SK-N-SH treated with all-trans-retinoic acid at 6 μM for 48 hours (cell line): ENCODE measurements around the gene MMD.
A peak's percentile ranks its signal among the peaks of the same experiment; 100 is the strongest.

Experiments
- ATAC-seq: fragments of 200-7000 bp; cut with Tn5 transposase; 3 replicates; pipeline ENCODE4 v1.9.1; 2020; ENCODE audit warnings: mild to moderate bottlenecking, moderate library complexity
- ARNTL ChIP-seq: fragments of 450-650 bp; formaldehyde crosslinking; IDR thresholded peaks from 2 replicates; pipeline ENCODE4 v1.5.0; 2020; ENCODE audit warnings: low read depth, mild to moderate bottlenecking, moderate library complexity, borderline replicate concordance
- BACH2 ChIP-seq: fragments of 250-450 bp; sonication (Bioruptor Pico); IDR thresholded peaks from 2 replicates; pipeline ENCODE4 v1.9.0; 2021; ENCODE audit warnings: mild to moderate bottlenecking, borderline replicate concordance
- CSDC2 ChIP-seq: fragments of 250-450 bp; sonication (Bioruptor Pico); IDR thresholded peaks from 2 replicates; pipeline ENCODE4 v1.5.0; 2020; ENCODE audit warnings: mild to moderate bottlenecking, moderate library complexity
- ESRRG ChIP-seq: fragments of 250-450 bp; sonication (Bioruptor Pico); IDR thresholded peaks from 2 replicates; pipeline ENCODE4 v1.6.1; 2021; ENCODE audit warnings: mild to moderate bottlenecking
- GLIS3 ChIP-seq: fragments of 250-450 bp; sonication (Bioruptor Pico); IDR thresholded peaks from 2 replicates; pipeline ENCODE4 v1.5.0; 2020; ENCODE audit warnings: mild to moderate bottlenecking, moderate library complexity
- ISL1 ChIP-seq: fragments of 250-450 bp; sonication (Bioruptor Pico); IDR thresholded peaks from 2 replicates; pipeline ENCODE4 v2.1.2; 2022; ENCODE audit warnings: mild to moderate bottlenecking, moderate library complexity
- OSR1 ChIP-seq: fragments of 250-450 bp; sonication (Bioruptor Pico); IDR thresholded peaks from 2 replicates; pipeline ENCODE4 v1.8.0; 2022; ENCODE audit warnings: moderate library complexity, mild to moderate bottlenecking, inconsistent platforms
- PPARA ChIP-seq: fragments of 250-450 bp; sonication (Bioruptor Pico); IDR thresholded peaks from 2 replicates; pipeline ENCODE4 v1.5.0; 2020; ENCODE audit warnings: mild to moderate bottlenecking, borderline replicate concordance
- RARB ChIP-seq: fragments of 250-450 bp; sonication (Bioruptor Pico); IDR thresholded peaks from 2 replicates; pipeline ENCODE4 v1.8.0; 2021; ENCODE audit warnings: mild to moderate bottlenecking, moderate library complexity
- SNAI2 ChIP-seq: fragments of 250-450 bp; sonication (Bioruptor Pico); IDR thresholded peaks from 2 replicates; pipeline ENCODE4 v1.5.0; 2020; ENCODE audit warnings: mild to moderate bottlenecking, moderate library complexity
- TCF4 ChIP-seq: fragments of 250-450 bp; sonication (Bioruptor Pico); IDR thresholded peaks from 2 replicates; pipeline ENCODE4 v1.8.0; 2021; ENCODE audit warnings: mild to moderate bottlenecking, moderate library complexity, borderline replicate concordance
- ZC3H10 ChIP-seq: fragments of 250-450 bp; sonication (Bioruptor Pico); IDR thresholded peaks from 2 replicates; pipeline ENCODE4 v1.5.1; 2021; ENCODE audit warnings: mild to moderate bottlenecking, moderate library complexity
- ZFP3 ChIP-seq: fragments of 250-450 bp; sonication (Bioruptor Pico); IDR thresholded peaks from 2 replicates; pipeline ENCODE4 v1.5.0; 2020; ENCODE audit warnings: mild to moderate bottlenecking, moderate library complexity
- ZFP30 ChIP-seq: fragments of 450-650 bp; formaldehyde crosslinking; IDR thresholded peaks from 2 replicates; pipeline ENCODE4 v1.5.0; 2022; ENCODE audit warnings: mild to moderate bottlenecking, moderate library complexity
- ZNF565 ChIP-seq: fragments of 450-650 bp; formaldehyde crosslinking; conservative IDR thresholded peaks from 2 replicates; pipeline ENCODE4 v1.5.0; 2020; ENCODE audit warnings: low read depth, mild to moderate bottlenecking, moderate library complexity
- ZNF70 ChIP-seq: fragments of 450-650 bp; formaldehyde crosslinking; IDR thresholded peaks from 2 replicates; pipeline ENCODE4 v1.5.0; 2020; ENCODE audit warnings: mild to moderate bottlenecking, moderate library complexity
- ZNF8 ChIP-seq: fragments of 450-650 bp; formaldehyde crosslinking; IDR thresholded peaks from 2 replicates; pipeline ENCODE4 v1.5.0; 2020; ENCODE audit warnings: mild to moderate bottlenecking, moderate library complexity
- TF ChIP-seq, protein P1 (sequence below): fragments of 250-450 bp; sonication (Bioruptor Pico); IDR thresholded peaks from 2 replicates; pipeline ENCODE4 v1.8.0; 2021; ENCODE audit warnings: low read depth, mild to moderate bottlenecking, moderate library complexity, borderline replicate concordance
- TF ChIP-seq, protein P2 (sequence below): fragments of 250-450 bp; sonication (Bioruptor Pico); IDR thresholded peaks from 2 replicates; pipeline ENCODE4 v1.8.0; 2020; ENCODE audit warnings: mild to moderate bottlenecking, moderate library complexity, borderline replicate concordance
- TF ChIP-seq, protein P3 (sequence below): fragments of 250-450 bp; sonication (Bioruptor Pico); IDR thresholded peaks from 2 replicates; pipeline ENCODE4 v1.5.1; 2021; ENCODE audit warnings: mild to moderate bottlenecking, moderate library complexity
- TF ChIP-seq, protein P4 (sequence below): fragments of 250-450 bp; sonication (Bioruptor Pico); IDR thresholded peaks from 2 replicates; pipeline ENCODE4 v1.5.1; 2020; ENCODE audit warnings: low read depth, mild to moderate bottlenecking, moderate library complexity

MMD gene

DNA sequence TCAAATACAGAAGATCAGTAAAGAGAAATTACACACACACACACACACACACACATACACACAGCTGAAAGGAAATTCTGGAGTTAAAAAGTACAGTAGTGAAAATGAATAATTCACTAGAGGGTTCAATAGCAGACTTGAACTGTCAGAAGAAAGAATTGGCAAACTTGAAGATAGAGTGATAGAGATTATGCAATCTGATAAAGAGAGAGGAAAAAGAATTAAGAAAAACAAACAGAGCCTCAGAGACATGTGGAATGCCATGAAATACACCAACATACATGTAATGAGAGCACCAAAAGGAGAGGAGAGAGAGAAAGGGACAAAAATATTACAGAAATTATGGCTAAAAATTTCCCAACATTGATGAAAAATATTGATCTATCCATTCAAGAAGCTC, 60.7 kb downstream of the MMD start:
- ATAC-seq = no peak
- TF ChIP-seq ZNF70 (CRISPR knock-in tag) = no peak
- TF ChIP-seq, protein P1, sequence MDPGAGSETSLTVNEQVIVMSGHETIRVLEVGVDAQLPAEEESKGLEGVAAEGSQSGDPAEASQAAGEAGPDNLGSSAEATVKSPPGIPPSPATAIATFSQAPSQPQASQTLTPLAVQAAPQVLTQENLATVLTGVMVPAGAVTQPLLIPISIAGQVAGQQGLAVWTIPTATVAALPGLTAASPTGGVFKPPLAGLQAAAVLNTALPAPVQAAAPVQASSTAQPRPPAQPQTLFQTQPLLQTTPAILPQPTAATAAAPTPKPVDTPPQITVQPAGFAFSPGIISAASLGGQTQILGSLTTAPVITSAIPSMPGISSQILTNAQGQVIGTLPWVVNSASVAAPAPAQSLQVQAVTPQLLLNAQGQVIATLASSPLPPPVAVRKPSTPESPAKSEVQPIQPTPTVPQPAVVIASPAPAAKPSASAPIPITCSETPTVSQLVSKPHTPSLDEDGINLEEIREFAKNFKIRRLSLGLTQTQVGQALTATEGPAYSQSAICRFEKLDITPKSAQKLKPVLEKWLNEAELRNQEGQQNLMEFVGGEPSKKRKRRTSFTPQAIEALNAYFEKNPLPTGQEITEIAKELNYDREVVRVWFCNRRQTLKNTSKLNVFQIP (CRISPR knock-in tag) = no peak
- TF ChIP-seq, all 23 proteins: peak for 0

DNA sequence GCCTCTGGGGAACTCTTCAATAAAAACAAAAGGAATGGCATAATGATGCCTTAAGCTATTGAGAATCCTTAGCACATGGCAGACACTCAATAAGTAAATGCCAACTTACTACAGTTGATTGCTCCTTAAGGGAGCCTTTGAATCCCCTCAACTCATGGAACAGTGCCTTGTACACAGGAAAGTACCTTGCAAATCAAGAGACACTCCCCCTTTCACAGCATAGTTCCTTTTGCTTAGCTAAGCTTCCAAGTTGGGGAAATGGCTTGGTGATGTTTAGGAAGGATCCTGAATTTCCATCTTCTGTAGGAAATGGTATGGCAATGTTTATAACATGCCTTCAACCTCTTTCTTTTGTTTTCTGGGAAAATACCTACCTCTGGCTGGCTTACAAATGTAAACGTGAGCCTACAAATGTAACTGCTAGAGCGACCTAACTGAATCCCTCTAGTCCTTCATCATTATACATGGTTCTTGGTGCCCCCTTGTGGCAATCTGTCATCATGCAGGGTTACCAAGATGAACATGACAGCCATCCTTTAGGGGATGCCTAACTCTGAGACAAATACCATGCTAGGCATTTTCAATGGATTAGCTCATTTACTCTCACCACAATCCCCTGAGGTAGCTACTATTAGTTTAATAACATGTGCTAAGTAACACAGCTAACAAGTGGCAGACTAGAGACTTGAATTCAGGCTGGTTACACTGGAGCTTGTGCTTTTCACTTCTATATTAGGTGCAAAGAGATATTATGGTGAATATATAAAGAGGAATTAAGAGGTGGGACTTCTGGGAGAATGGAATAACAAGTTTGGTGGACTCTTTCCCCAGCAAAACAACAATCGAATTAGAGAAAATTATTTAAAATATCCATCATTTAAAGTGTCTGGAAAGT, 65.0 kb downstream of the MMD start:
- ATAC-seq = peak; percentile 99
- TF ChIP-seq ZC3H10 (CRISPR knock-in tag) (no peak), ISL1 (CRISPR knock-in tag) (no peak), SNAI2 (no peak), ZFP30 (CRISPR knock-in tag) (no peak), ZNF8 (no peak), CSDC2 (CRISPR knock-in tag) (no peak), GLIS3 (CRISPR knock-in tag) (no peak), RARB (CRISPR knock-in tag) (no peak)

DNA sequence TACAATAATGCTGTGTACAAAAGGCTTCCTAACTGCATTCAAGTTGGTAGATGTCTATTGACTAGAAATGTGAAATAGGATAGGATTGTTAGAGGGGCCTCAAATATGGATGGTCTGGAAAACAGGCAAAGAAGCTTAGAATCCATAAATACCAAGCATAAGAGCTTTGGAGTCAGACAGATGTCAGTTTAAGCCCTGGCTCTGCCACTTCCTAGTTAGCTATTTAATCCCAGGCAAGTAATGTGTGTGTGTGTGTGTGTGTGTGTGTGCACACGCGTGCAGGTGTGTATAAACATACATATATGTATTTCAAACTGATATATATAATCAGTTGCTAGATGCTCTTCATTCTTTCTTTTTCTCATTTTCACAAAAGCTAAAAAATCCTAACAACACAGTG, 66.7 kb downstream of the MMD start:
- ATAC-seq = no peak
- TF ChIP-seq ZC3H10 (CRISPR knock-in tag) (no peak), OSR1 (CRISPR knock-in tag) (no peak), ARNTL (CRISPR knock-in tag) (no peak)

DNA sequence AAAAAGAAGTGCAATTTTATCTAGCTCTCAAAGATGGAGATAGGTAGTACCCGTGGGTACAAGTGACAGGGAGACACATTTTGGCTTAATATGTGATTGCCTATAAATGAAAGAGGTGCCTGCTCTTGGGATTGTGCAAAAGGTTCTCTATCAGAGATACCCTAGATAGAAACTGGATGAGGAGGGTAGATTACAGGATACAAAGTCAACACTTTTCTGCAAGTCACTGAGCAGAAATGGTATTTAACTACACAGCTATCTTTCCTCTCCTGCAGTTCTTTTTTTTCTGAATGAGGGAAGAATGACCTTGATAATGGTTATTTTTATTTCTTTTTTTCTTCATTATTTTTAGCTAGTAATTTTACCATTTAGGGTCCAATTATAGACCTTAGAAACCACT, 67.6 kb downstream of the MMD start:
- no peak for TF ChIP-seq GLIS3 (CRISPR knock-in tag)
- TF ChIP-seq, protein P1 (CRISPR knock-in tag) = no peak
- no peak for TF ChIP-seq PPARA (CRISPR knock-in tag)
- TF ChIP-seq ZFP3 (CRISPR knock-in tag) = no peak
- TF ChIP-seq, protein P2, sequence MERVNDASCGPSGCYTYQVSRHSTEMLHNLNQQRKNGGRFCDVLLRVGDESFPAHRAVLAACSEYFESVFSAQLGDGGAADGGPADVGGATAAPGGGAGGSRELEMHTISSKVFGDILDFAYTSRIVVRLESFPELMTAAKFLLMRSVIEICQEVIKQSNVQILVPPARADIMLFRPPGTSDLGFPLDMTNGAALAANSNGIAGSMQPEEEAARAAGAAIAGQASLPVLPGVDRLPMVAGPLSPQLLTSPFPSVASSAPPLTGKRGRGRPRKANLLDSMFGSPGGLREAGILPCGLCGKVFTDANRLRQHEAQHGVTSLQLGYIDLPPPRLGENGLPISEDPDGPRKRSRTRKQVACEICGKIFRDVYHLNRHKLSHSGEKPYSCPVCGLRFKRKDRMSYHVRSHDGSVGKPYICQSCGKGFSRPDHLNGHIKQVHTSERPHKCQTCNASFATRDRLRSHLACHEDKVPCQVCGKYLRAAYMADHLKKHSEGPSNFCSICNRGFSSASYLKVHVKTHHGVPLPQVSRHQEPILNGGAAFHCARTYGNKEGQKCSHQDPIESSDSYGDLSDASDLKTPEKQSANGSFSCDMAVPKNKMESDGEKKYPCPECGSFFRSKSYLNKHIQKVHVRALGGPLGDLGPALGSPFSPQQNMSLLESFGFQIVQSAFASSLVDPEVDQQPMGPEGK (CRISPR knock-in tag) = no peak
- TF ChIP-seq OSR1 (CRISPR knock-in tag) = no peak
- TF ChIP-seq, protein P3, sequence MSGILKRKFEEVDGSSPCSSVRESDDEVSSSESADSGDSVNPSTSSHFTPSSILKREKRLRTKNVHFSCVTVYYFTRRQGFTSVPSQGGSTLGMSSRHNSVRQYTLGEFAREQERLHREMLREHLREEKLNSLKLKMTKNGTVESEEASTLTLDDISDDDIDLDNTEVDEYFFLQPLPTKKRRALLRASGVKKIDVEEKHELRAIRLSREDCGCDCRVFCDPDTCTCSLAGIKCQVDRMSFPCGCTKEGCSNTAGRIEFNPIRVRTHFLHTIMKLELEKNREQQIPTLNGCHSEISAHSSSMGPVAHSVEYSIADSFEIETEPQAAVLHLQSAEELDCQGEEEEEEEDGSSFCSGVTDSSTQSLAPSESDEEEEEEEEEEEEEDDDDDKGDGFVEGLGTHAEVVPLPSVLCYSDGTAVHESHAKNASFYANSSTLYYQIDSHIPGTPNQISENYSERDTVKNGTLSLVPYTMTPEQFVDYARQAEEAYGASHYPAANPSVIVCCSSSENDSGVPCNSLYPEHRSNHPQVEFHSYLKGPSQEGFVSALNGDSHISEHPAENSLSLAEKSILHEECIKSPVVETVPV = no peak
- no peak for TF ChIP-seq ZNF70 (CRISPR knock-in tag)
- TF ChIP-seq ZNF565 (CRISPR knock-in tag) = no peak
- no peak for TF ChIP-seq ZFP30 (CRISPR knock-in tag)
- TF ChIP-seq BACH2 (CRISPR knock-in tag) = no peak
- TF ChIP-seq TCF4 (CRISPR knock-in tag) = no peak
- TF ChIP-seq ZNF8 = no peak
- TF ChIP-seq ARNTL (CRISPR knock-in tag) = no peak
- TF ChIP-seq RARB (CRISPR knock-in tag) = no peak
- no peak for TF ChIP-seq ESRRG
- no peak for TF ChIP-seq ISL1 (CRISPR knock-in tag)
- TF ChIP-seq, all 23 proteins: peak for 0
- no peak for ATAC-seq

DNA sequence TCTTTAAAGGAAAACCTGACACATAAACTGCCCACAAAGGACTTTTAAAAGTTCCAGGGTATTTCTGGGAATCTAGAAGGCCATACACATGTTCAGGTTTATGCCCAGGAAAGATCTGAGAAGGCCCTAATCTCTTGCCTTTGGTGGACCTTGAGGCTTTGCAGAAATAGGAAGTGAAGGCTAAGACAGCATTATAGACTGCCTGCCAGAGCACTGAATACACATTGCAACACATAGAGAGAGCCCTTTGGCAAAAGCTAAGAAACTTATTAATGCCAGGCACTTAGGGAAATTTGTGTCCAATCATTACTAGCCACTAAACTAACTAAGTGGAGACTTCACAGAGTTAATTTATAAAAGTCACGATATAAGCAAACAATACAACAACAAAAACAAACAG, 70.4 kb downstream of the MMD start:
- ATAC-seq = no peak
- no peak for TF ChIP-seq ZFP3 (CRISPR knock-in tag)
- no peak for TF ChIP-seq ZC3H10 (CRISPR knock-in tag)
- no peak for TF ChIP-seq SNAI2
- no peak for TF ChIP-seq PPARA (CRISPR knock-in tag)
- TF ChIP-seq, protein P1 (CRISPR knock-in tag) = no peak
- TF ChIP-seq BACH2 (CRISPR knock-in tag) = no peak
- TF ChIP-seq, protein P4, sequence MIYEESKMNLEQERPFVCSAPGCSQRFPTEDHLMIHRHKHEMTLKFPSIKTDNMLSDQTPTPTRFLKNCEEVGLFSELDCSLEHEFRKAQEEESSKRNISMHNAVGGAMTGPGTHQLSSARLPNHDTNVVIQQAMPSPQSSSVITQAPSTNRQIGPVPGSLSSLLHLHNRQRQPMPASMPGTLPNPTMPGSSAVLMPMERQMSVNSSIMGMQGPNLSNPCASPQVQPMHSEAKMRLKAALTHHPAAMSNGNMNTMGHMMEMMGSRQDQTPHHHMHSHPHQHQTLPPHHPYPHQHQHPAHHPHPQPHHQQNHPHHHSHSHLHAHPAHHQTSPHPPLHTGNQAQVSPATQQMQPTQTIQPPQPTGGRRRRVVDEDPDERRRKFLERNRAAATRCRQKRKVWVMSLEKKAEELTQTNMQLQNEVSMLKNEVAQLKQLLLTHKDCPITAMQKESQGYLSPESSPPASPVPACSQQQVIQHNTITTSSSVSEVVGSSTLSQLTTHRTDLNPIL (CRISPR knock-in tag) = no peak
- TF ChIP-seq, protein P3 = no peak
